Stimulated activated CD8-positive, alpha-beta memory T cell treated with anti-CD3 and anti-CD28 coated beads, Interleukin-7, amount 100 ng/mL, for 4 hours (primary cell): ENCODE measurements around the gene ZBTB22.
"Not testable (repeated sequence)": the region's sequence is repeated elsewhere in the genome, so short reads cannot be mapped to it uniquely, and the experiment has no call there.

Experiments used
- DNase-seq, 2 donors: peaks; one replicate each; pipeline ENCODE4 v3.0.0-alpha.2; 2020; ENCODE audit warnings: low read depth in 2 of 2

Gene ZBTB22

DNA sequence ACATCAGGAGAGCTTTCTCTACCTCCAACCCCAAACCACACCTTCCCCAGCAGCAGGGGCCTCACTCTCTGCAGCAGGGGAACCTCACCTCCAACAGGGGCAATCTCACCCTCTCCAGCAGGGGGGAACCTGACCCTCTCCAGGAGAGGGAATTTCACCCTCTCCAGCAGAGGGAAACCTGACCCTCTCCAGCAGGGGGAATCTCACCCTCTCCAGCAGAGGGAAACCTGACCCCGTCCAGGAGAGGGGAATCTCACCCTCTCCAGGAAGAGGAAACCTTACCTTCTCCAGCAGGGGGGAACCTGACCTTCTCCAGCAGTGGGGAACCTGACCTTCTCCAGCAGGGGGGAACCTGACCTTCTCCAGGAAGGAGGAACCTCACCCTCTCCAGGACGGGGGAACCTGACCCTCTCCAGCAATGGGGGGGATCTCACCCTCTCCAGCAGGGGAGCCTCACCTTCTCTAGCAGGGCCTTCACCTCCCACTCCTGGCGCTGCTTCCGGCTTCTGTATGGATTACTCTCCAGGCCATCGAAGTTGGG is 37.5 kb downstream of the ZBTB22 start:
- no peak for DNase-seq

DNA sequence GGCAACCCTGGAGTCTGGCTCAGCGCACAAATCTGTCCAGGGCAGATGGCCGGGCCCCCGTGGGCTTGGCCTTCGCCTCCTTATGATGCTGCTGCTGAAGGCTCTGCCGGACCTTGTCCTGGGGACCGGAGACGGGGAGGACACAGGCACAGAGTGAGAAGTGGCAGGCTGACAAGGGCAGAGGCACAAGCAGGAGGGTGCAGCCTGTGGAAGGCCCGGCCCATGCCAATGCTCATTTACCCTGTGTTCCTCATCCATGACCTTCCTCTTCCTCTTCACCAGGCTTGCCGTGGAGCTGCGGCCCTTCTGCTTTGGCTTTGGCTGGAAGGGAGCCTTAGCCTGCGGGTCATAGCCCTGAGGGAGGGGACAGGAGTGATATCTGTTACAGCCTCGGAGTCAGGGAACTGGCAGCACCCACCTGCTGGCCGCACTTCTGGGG is 38.3 kb downstream of the ZBTB22 start:
- DNase-seq, result no peak

DNA sequence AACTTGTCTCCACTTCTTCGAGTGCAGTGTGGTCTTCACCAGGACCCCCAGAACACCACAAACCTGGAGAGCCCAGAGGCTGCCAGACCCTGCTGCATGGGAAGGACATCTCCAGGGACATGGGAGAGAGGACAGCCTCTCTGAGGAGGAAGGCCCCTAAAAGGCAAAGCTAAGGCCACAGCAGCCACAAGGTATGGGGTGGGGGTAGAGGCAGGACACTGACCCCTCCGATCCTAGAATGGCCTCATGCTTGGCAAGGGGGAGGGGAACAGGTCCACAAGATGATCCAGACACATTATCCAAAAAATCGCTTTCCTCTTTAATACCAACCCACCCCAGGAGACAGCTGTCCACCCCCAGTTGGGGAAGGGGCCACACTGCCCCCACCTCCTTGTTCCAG is 38.7 kb downstream of the ZBTB22 start:
- DNase-seq, result no peak

DNA sequence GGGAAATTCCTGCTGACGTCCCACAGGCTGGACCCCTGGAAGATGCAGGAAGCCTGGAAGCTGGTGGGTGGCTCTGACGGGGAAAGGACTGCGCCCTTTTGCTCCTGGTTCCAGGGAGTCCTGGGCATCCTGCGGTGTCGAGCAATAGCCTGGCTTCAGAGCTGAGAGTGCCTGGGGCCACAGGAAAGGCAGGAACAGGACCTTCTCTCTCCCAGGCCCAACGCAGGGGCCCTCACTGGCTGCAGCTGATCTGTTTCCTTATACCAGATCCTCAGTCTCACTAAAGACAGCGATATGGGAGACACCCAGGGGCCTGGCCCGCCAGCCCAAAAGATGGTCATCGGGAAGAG is 39.2 kb downstream of the ZBTB22 start:
- no peak for DNase-seq

DNA sequence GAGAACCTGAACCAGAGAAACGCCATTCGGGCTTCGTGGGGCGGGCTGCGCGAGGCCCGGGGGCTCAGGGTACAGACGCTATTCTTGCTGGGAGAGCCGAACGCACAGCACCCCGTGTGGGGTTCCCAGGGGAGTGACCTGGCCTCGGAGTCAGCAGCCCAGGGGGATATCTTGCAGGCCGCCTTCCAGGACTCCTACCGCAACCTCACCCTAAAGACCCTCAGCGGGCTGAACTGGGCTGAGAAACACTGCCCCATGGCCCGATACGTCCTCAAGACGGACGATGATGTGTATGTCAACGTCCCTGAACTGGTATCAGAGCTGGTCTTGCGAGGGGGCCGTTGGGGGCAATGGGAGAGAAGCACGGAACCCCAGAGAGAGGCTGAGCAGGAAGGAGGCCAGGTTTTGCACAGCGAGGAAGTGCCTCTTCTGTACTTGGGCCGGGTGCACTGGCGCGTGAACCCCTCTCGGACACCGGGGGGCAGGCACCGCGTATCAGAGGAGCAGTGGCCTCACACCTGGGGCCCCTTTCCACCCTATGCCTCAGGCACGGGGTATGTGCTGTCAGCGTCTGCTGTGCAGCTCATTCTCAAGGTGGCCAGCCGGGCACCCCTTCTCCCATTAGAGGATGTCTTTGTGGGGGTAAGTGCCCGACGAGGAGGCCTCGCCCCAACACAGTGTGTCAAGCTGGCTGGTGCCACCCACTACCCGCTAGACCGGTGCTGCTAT is 39.7 kb downstream of the ZBTB22 start:
- no peak for DNase-seq

DNA sequence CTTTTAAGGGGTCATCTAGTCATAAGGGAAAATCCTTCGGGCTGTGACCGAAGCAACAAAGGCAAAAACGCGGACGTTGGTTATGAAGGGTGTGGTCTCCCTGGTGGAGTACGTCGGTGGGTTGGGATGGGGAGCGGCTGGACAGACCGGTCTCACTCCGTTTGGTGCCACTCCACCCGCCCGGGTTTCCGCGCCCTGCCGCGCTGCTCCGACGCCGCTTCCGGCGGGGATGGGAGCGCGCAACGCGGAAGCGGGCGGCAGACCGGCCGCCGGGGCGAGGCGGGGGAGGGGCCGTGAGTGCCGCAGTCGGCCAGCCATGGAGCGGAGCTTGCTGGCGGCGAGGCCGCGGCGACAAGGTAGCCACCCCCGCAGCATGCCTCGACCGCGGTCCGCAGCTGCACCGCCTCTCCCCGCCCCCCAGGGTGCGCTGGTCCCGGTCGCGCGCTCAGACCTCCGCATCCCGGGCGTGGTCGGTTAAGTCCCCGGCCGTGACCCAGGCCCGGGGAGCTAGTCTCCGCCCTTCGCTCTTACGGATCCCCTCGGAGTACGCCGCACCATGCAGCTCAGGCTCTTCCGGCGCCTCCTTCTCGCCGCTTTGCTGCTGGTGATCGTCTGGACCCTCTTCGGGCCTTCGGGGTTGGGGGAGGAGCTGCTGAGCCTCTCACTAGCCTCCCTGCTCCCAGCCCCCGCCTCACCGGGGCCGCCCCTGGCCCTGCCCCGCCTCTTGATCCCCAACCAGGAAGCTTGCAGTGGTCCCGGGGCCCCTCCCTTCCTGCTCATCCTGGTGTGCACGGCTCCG is 40.5 kb downstream of the ZBTB22 start, which contains the start of gene B3GALT4:
Gene B3GALT4, plus strand, starts transcription at position 260 of the 799 bp plus-strand sequence. Its CDS starts 297 bp downstream, at position 557.
- DNase-seq, result peak; percentile 35 to 71

DNA sequence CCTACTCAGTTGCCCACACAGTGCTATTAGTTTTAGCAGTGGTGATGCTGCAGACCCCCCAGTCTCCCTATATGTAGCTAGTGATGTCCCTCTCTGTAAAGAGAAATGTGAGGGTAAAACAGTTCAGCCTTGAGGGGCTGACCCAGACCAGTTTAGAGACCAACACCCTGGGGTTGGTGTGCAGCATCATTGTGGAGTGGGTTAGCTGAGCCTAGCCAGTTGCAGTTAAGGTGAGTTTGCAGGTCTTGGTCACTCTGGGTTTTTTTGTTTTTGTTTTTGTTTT is 41.0 kb downstream of the ZBTB22 start:
- no peak for DNase-seq

DNA sequence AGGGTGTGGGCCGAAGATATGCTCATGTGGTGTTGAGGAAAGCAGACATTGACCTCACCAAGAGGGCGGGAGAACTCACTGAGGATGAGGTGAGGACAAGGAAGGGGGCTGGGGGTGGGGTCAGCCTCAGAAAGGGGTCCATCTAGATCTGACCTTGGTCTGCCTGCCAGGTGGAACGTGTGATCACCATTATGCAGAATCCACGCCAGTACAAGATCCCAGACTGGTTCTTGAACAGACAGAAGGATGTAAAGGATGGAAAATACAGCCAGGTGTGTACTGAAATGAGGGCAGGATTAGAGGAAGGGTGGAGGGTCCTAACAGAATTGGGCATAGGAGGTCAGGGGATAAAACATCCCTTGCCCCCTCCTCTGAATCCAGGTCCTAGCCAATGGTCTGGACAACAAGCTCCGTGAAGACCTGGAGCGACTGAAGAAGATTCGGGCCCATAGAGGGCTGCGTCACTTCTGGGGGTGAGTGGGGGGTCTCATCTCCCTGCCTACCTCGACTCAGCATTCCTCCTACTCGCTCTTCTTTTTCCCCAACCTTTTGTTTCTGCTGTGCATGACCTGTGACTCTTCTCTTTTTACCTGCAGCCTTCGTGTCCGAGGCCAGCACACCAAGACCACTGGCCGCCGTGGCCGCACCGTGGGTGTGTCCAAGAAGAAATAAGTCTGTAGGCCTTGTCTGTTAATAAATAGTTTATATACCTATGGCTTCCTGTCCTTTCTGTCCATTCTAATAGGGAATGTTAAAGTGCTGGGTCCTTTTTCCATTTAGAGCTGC is 41.6 kb downstream of the ZBTB22 start:
- DNase-seq, result not testable (repeated sequence)

DNA sequence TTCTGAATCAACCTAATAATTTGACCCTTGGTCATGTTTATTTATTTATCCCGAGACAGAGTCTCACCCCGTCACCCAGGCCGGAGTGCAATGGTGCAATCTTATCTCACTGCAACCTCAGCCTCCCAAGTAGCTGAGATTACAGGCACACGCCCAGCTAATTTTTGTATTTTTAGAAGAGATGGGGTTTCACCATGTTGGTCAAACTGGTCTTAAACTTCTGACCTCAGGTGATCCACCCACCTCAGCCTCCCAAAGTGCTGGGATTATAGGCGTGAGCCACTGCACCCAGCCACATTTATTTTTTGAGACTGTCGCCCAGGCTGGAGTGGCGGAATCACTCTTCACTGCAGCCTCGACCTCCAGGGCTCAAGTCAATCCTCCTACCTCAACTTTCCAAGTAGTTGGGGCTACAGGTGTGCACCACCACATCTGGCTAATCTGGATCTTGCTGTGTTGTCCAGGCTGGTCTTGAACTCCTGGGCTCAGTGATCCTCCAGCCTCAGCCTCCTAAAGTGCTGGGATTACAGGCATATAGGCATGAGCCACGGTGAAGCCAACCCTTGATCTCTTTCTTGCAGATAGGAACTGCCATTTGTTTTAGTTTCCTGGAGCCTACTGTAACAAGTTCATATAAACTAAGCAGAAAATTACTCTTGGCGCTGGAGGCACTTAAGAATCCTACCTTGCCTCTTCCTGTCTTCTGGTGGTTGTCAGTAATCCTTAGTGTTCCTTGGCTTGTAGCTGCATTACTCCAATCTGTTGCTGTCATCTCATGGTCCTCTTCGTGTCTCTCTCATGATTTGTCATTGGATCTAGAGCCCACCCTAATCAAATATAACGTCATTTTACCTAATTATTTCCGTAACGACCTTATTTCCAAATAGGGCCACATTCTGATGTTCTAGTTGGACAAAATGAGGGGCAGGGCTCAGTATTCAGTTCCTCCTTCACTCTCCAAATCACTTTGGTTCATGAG is 43.3 kb downstream of the ZBTB22 start:
- DNase-seq, result no peak

DNA sequence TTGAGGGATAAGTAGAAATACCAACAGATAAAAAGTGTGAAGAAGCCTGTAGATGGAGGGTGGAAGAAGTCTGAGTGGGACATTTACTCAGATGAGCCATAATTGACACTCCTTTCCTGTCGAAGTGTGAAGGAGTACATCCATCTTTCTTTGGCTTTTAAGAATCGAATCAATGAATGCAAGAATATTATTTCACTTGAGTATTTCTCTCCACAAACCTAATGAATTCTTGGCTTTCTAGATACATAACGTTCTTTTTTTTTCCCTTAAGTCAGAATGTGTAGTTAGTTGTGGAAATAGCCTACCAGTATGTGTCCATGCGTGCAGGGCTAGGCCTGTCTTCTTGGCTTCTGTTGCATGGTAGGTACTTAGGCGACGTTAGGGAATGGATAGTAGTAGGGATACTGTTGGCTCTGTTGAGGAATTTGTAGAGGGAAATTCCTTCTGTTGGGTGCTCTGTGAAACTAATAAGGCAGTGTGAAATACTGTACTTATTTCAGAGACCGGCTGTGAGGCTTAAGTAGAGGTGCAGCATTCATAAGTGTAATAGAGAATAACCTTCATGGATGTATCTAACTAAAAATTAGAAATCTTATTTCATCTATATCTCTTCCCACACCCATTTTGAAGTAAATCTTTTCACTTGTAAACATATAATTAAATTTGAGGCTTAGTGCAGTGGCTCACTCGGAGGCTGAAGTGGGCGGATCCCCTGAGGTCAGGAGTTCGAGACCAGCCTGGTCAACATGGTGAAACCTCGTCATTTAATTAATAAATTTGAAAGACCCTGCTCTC is 44.2 kb downstream of the ZBTB22 start:
- DNase-seq, result no peak

DNA sequence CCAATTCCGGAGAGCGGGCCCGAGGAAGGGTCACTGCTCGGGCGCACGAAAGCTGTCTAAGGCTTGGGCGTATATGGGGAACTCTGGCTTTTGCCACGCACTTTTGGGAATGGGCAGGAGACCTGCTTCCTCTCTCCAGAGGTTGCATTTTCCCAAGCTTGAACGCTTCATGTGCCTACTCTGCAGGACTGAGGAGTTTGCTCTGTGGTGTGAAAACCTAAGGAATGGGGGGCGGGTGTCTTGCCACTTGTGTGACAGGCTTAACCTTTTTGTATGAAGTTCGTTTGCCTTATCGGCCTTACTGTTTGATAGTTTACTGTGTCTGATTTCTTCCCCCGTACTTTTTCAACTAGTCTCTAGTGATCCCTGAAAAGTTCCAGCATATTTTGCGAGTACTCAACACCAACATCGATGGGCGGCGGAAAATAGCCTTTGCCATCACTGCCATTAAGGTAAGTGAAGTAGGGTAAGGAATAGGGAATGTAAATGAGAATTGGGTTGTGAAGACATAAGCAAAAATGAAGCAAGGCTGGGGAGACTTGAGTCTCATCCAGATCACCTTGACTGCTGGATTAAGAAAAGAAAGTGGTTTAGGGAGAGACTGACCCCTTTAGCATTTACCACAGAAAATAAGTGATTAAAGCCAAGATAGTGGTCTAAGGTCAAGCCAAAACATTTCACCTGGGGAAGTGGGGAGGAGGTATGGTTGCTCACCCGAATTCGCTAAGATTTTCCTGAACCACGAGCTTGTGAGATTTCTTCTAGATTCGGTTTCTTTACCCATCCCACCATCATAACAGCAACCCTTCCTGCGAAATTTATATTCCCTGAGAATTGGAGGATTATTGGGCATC is 45.0 kb downstream of the ZBTB22 start:
- DNase-seq, result no peak

DNA sequence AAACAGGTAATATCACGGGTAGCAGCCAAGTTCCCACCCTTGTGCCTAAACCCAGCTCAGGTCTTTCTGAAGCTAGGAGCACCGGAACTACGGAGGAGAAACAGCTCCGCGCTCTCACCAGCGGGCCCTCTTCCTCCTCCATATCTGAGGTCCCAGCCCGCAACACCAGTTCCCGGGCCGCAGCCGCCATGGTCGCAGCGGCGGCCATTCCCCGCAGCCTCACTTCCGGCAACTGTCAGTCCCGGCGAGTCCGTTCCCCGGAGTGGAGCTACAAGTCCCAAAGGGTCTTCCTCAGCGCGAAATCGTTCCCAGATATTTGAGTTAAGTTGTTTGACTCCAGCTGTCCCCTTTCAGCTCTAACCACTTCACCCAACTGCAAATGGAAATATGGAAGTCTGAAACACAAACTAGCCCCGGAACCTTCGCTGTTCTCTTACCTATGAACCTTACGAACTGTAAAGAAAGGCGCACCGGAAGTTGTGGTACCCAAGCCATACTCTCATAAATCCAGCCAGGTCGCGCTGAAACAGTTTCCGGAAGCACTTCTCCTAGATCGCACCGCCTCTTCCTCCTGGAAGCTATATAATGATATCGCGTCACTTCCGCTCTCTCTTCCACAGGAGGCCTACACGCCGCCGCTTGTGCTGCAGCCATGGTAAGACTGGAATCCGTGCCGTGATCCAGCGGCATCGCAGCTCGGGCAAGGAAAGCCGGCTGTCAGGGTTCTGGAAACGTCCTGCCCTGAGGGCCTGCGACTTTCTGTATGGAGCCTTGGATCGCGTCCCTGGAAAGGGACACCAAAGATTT is 45.9 kb downstream of the ZBTB22 start, which contains the start of the genes RPS18 and VPS52:
Gene RPS18, plus strand, starts transcription at position 608 of the 807 bp plus-strand sequence. Its CDS starts 45 bp downstream, at position 653.
Gene VPS52, minus strand, starts transcription at position 409 of the 807 bp plus-strand sequence. Its CDS starts 201 bp downstream, at position 208.
- peak; percentile 83 to 90 for DNase-seq

DNA sequence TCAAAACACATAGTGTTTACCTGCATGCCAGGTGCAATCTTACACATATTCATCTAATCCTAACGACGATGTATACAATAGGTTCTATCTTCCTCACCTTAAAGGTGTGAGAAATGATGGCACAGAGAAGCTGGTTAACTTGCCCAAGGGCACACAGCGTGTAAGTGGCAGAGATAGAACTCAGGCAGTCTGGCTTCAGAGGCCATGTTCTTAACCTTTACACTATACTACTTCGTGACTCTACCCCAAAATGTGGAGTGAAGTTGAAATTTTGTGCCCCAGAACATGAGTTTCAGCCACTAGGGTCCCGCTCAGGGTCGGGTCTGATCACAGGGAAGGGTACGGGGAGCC is 46.5 kb downstream of the ZBTB22 start:
- DNase-seq, result no peak
